GM12891 (cell line): ENCODE data around the gene BOC.

Experiments used
- PAX5 ChIP-seq: IDR thresholded peaks from 2 replicates; pipeline ENCODE4 v1.6.1; 2011; ENCODE audit warnings: low read length, moderate library complexity, mild to moderate bottlenecking; ENCODE audit not compliant: insufficient read depth, severe bottlenecking
- POLR2A ChIP-seq: IDR thresholded peaks from 2 replicates; pipeline ENCODE4 v1.6.1; 2011; ENCODE audit warnings: low read depth, low read length, control low read depth
- SPI1 ChIP-seq: IDR thresholded peaks from 2 replicates; pipeline ENCODE4 v1.6.1; 2011; ENCODE audit warnings: low read depth, low read length, control low read depth
- TAF1 ChIP-seq: IDR thresholded peaks from 2 replicates; pipeline ENCODE4 v1.6.1; 2011; ENCODE audit warnings: low read depth, low read length, control low read depth

- TF ChIP-seq PAX5, result no peak
- TF ChIP-seq POLR2A, result no peak
- no peak for TF ChIP-seq SPI1
- no peak for TF ChIP-seq TAF1
These were observed 74.4 kb downstream of the BOC start for GRCh38 chr3:113285741-113286140.
